Natural killer cell (primary cell): Measurements from ENCODE around the gene CKB. TPM values are rescaled to one million over a fixed set of nuclear protein-coding genes. Genes with fewer than 3 reads are reported as not detected.

Experiments
- ATAC-seq, 3 donors: fragments of 150-1000 bp in 2 of 3; fragments of 200-7000 bp in 1 of 3; cut with Tn5 transposase; 1 replicate in 1 of 3; 2 replicates in 2 of 3; pipeline ENCODE4 v1.10.0; 2021; ENCODE audit warnings: mild to moderate bottlenecking in 2 of 3, moderate library complexity in 2 of 3
- DNase-seq, 2 donors: peaks; one replicate each; pipeline versions ENCODE4 v3.0.0 to v3.0.0-alpha.2; 2013 to 2021; ENCODE audit warnings: mixed read lengths in 1 of 2
- H3K27ac ChIP-seq: one replicate; pipeline ENCODE4 v1.5.1; 2013; ENCODE audit warnings: mild to moderate bottlenecking, low read length
- H3K27me3 ChIP-seq: one replicate; pipeline ENCODE4 v1.6.1; 2013; ENCODE audit warnings: low read length; ENCODE audit not compliant: control insufficient read depth, insufficient read depth
- H3K36me3 ChIP-seq: one replicate; pipeline ENCODE4 v1.6.1; 2013; ENCODE audit warnings: low read length; ENCODE audit not compliant: control insufficient read depth, insufficient read depth
- H3K4me1 ChIP-seq: one replicate; pipeline ENCODE4 v1.6.1; 2013; ENCODE audit warnings: low read length; ENCODE audit not compliant: control insufficient read depth, insufficient read depth
- H3K4me3 ChIP-seq: one replicate; pipeline ENCODE4 v1.5.1; 2013; ENCODE audit warnings: low read length
- H3K9me3 ChIP-seq: one replicate; pipeline ENCODE4 v1.6.1; 2013; ENCODE audit warnings: low read length; ENCODE audit not compliant: control insufficient read depth, insufficient read depth
- H3K27ac Mint-ChIP-seq, 2 donors: one replicate each; pipeline ENCODE4 v1.8.0; 2022; ENCODE audit warnings: mild to moderate bottlenecking in 2 of 2, mixed read lengths in 2 of 2, moderate library complexity in 1 of 2
- H3K27me3 Mint-ChIP-seq, 2 donors: one replicate each; pipeline ENCODE4 v1.8.0; 2022; ENCODE audit warnings: low read depth in 2 of 2, mixed read lengths in 2 of 2
- H3K36me3 Mint-ChIP-seq: one replicate; pipeline ENCODE4 v1.8.0; 2022; ENCODE audit warnings: mixed read lengths
- H3K4me1 Mint-ChIP-seq, 2 donors: one replicate each; pipeline ENCODE4 v1.8.0; 2022; ENCODE audit warnings: mixed read lengths in 2 of 2
- H3K4me3 Mint-ChIP-seq: one replicate; pipeline ENCODE4 v1.8.0; 2022; ENCODE audit warnings: mild to moderate bottlenecking, moderate library complexity, mixed read lengths
- H3K9me3 Mint-ChIP-seq, 2 donors: one replicate each; pipeline ENCODE4 v1.8.0; 2022; ENCODE audit warnings: mixed read lengths in 2 of 2
- CTCF ChIP-seq: fragments of 200-600 bp; IDR thresholded peaks from one replicate; pipeline ENCODE4 v1.8.0; 2022; ENCODE audit warnings: antibody characterized with exemption
- WGBS: methylation state at CpG from one replicate; pipeline ENCODE4 v1.1.7; 2013; ENCODE audit warnings: missing lambda C conversion rate; ENCODE audit not compliant: insufficient coverage; 5-methylcytosine and 5-hydroxymethylcytosine counted together
- intact Hi-C: fragments of 100-400 bp; cut with micrococcal nuclease; formaldehyde crosslinking; loops from one replicate; pipeline ENCODE4 v1.14.2; 2022
- total RNA-seq, 4 donors: library from RNA; stranded (reverse); fragments of 120-200 nt in 1 of 4; gene quantifications; one replicate each; pipeline versions ENCODE4 v1.2.3 to v1.2.4, GENCODE V29; 2013 to 2022

Gene CKB
- total RNA-seq, 3 donors from 2014 or later (not counting 1 experiment from before 2014, with no cell fraction given) = 4.0 to 37.4 (median 9.0) TPM

- no peak overlapping the region for H3K4me3 Mint-ChIP-seq
- H3K27ac Mint-ChIP-seq = no peak overlapping the region
- H3K9me3 ChIP-seq = no peaks in the 10 kb centered on the region
- intact Hi-C loops = no loop called here
- no peaks in the 10 kb centered on the region for H3K27me3 ChIP-seq
- H3K27me3 Mint-ChIP-seq = no peaks in the 10 kb centered on the region
- peaks cover 7% of the 10 kb centered on the region for H3K36me3 ChIP-seq
- ATAC-seq (no peak), DNase-seq (no peak)
- WGBS = 94% methylated on average over 25 of the region's 25 CpGs
- H3K36me3 Mint-ChIP-seq = no peaks in the 10 kb centered on the region
- no peak overlapping the region for H3K4me3 ChIP-seq
- H3K4me1 Mint-ChIP-seq = peaks cover 11 to 27% of the 10 kb centered on the region in 2 donors
- H3K4me1 ChIP-seq = peaks cover 20% of the 10 kb centered on the region
- TF ChIP-seq CTCF = no peak
- no peak overlapping the region for H3K27ac ChIP-seq
- no peaks in the 10 kb centered on the region for H3K9me3 Mint-ChIP-seq
Observed at GRCh38 chr14:103533999-103534575, 11.5 kb upstream of the CKB start.

GRCh38 chr14:103533137-103533998 lies 10.7 kb upstream of the CKB start:
- Mint-ChIP-seq H3K4me3 (no peak overlapping the region), H3K27ac (no peak overlapping the region), H3K4me1 (peaks cover 11 to 34% of the 10 kb centered on the region in 2 donors), H3K27me3 (no peaks in the 10 kb centered on the region), H3K36me3 (no peaks in the 10 kb centered on the region), H3K9me3 (no peaks in the 10 kb centered on the region)
- no peak for TF ChIP-seq CTCF
- WGBS = 92% methylated on average over 22 of the region's 23 CpGs
- intact Hi-C loops = no loop called here
- Histone ChIP-seq H3K4me1 (peaks cover 25% of the 10 kb centered on the region), H3K4me3 (no peak overlapping the region), H3K9me3 (no peaks in the 10 kb centered on the region), H3K27me3 (no peaks in the 10 kb centered on the region), H3K27ac (no peak overlapping the region), H3K36me3 (peaks cover 7% of the 10 kb centered on the region)
- ATAC-seq = no peak
- DNase-seq = no peak

DNA sequence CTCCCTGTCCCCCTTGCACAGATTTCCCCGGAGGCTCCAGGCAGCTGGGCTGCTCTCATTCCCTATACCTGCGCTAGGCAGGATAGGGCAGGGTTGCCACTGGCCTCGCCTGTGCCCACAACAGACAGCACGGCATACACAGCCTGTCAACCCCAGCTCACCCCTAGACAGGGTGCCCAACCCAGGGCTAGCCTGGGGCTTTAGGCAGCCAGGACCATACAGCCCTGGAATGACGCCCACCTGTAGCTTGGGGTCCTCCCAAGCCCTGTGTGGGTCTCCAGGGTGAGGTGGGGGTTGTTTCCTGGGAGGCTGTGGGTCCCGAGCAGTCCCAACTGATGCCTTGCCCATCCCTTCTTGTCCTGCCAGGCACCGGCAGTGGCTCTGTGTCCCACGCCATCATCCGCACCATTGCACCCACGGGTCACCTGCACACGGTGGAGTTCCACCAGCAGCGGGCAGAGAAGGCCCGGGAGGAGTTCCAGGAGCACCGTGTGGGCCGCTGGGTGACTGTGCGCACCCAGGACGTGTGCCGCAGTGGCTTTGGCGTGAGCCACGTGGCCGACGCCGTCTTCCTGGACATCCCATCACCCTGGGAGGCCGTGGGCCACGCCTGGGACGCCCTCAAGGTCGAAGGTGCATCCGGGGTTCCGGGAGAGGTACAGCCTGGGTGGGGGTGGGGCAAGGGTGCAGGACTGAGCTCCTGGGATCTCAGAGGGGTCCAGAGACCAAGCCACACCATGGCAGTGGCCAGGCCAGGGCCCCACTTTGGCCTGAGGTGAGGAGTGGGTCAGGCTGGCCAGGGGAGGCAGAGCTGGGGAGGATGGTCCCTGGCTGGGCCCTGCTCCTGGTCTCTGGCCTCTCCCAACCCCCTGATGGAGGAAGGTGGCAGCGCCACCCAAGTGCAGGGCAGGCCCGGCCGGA lies 9.8 kb upstream of the CKB start:
- Mint-ChIP-seq H3K4me3 (peak overlapping the region; percentile 4), H3K27me3 (no peaks in the 10 kb centered on the region), H3K4me1 (peaks cover 13 to 41% of the 10 kb centered on the region in 2 donors), H3K27ac (no peak overlapping the region), H3K9me3 (no peaks in the 10 kb centered on the region), H3K36me3 (no peaks in the 10 kb centered on the region)
- WGBS = 93% methylated on average over 32 of the region's 32 CpGs
- intact Hi-C loops = no loop called here
- ATAC-seq (no peak), DNase-seq (no peak)
- H3K36me3 ChIP-seq = peaks cover 7% of the 10 kb centered on the region
- TF ChIP-seq CTCF = no peak
- no peaks in the 10 kb centered on the region for H3K27me3 ChIP-seq
- no peak overlapping the region for H3K27ac ChIP-seq
- H3K4me1 ChIP-seq = peaks cover 33% of the 10 kb centered on the region
- H3K9me3 ChIP-seq = no peaks in the 10 kb centered on the region
- no peak overlapping the region for H3K4me3 ChIP-seq
